ENCODE data around the gene BAG1.

BAG1 gene

GRCh38 chr9:33291901-33292300 is 27.4 kb upstream of the BAG1 start:
- Histone ChIP-seq H3K4me1 (ENCODE audit: insufficient read depth, low read length) (no peaks in the 10 kb centered on the region), H3K9me3 (ENCODE audit: insufficient read depth, low read depth, low read length) (no peaks in the 10 kb centered on the region), H3K27me3 (ENCODE audit: insufficient read depth, low read length) (no peaks in the 10 kb centered on the region), H3K27ac (ENCODE audit: low read length) (no peak overlapping the region), H3K36me3 (ENCODE audit: insufficient read depth, low read depth, low read length) (peaks cover 49% of the 10 kb centered on the region), H3K9ac (ENCODE audit: low read depth, low read length) (no peak overlapping the region), H3K4me3 (ENCODE audit: low read length) (no peak overlapping the region)

- Histone ChIP-seq H3K27ac (ENCODE audit: low read length) (peak overlapping the region; percentile 90), H3K4me1 (ENCODE audit: insufficient read depth, low read length) (no peaks in the 10 kb centered on the region)
Measured at GRCh38 chr9:33291031-33291397, 26.5 kb upstream of the BAG1 start.

GRCh38 chr9:33290247-33291030 is 25.9 kb upstream of the BAG1 start, which contains the start of gene NFX1:
NFX1 (plus strand) TSS chr9:33290516; CDS start chr9:33290573, 57 bp downstream.
- Histone ChIP-seq H3K9ac (ENCODE audit: low read depth, low read length) (peak within 1 kb of the TSS; percentile 99), H3K27ac (ENCODE audit: low read length) (peak within 1 kb of the TSS; percentile 90), H3K9me3 (ENCODE audit: insufficient read depth, low read depth, low read length) (no peaks in the 10 kb centered on the region), H3K4me1 (ENCODE audit: insufficient read depth, low read length) (no peaks in the 10 kb centered on the region), H3K27me3 (ENCODE audit: insufficient read depth, low read length) (no peaks in the 10 kb centered on the region), H3K4me3 (ENCODE audit: low read length) (peak within 1 kb of the TSS; percentile 97), H3K36me3 (ENCODE audit: insufficient read depth, low read depth, low read length) (peaks cover 34% of the 10 kb centered on the region)

More at GRCh38 chr9:33291031-33291397, 26.5 kb upstream of the BAG1 start:
- peak overlapping the region; percentile 97 for H3K4me3 ChIP-seq (ENCODE audit: low read length)
- no peaks in the 10 kb centered on the region for H3K9me3 ChIP-seq (ENCODE audit: insufficient read depth, low read depth, low read length)
- H3K27me3 ChIP-seq (ENCODE audit: insufficient read depth, low read length) = no peaks in the 10 kb centered on the region
- H3K9ac ChIP-seq (ENCODE audit: low read depth, low read length) = peak overlapping the region; percentile 99; the same call in 1 of the 2 replicates
- H3K36me3 ChIP-seq (ENCODE audit: insufficient read depth, low read depth, low read length) = peaks cover 40% of the 10 kb centered on the region

GRCh38 chr9:33289936-33290246 is 25.4 kb upstream of the BAG1 start:
- Histone ChIP-seq H3K4me1 (ENCODE audit: insufficient read depth, low read length) (no peaks in the 10 kb centered on the region), H3K27ac (ENCODE audit: low read length) (peak overlapping the region; percentile 90), H3K9ac (ENCODE audit: low read depth, low read length) (peak overlapping the region; percentile 99), H3K4me3 (ENCODE audit: low read length) (peak overlapping the region; percentile 97), H3K36me3 (ENCODE audit: insufficient read depth, low read depth, low read length) (peaks cover 28% of the 10 kb centered on the region), H3K27me3 (ENCODE audit: insufficient read depth, low read length) (no peaks in the 10 kb centered on the region), H3K9me3 (ENCODE audit: insufficient read depth, low read depth, low read length) (no peaks in the 10 kb centered on the region)

- Histone ChIP-seq H3K27ac (ENCODE audit: low read length) (peak overlapping the region; percentile 90), H3K4me3 (ENCODE audit: low read length) (peak overlapping the region; percentile 97; the same call in 1 of the 2 replicates), H3K4me1 (ENCODE audit: insufficient read depth, low read length) (no peaks in the 10 kb centered on the region), H3K27me3 (ENCODE audit: insufficient read depth, low read length) (no peaks in the 10 kb centered on the region), H3K36me3 (ENCODE audit: insufficient read depth, low read depth, low read length) (peaks cover 25% of the 10 kb centered on the region), H3K9me3 (ENCODE audit: insufficient read depth, low read depth, low read length) (no peaks in the 10 kb centered on the region), H3K9ac (ENCODE audit: low read depth, low read length) (peak overlapping the region; percentile 99; the same call in 1 of the 2 replicates)
Measured at GRCh38 chr9:33289496-33289895, 25.0 kb upstream of the BAG1 start.

- Histone ChIP-seq H3K9me3 (ENCODE audit: insufficient read depth, low read depth, low read length) (no peaks in the 10 kb centered on the region), H3K36me3 (ENCODE audit: insufficient read depth, low read depth, low read length) (peaks cover 19% of the 10 kb centered on the region), H3K4me3 (ENCODE audit: low read length) (no peak overlapping the region), H3K27ac (ENCODE audit: low read length) (peak overlapping the region; percentile 31), H3K27me3 (ENCODE audit: insufficient read depth, low read length) (no peaks in the 10 kb centered on the region), H3K9ac (ENCODE audit: low read depth, low read length) (peak overlapping the region; percentile 99; the same call in 1 of the 2 replicates), H3K4me1 (ENCODE audit: insufficient read depth, low read length) (no peaks in the 10 kb centered on the region)
Measured at GRCh38 chr9:33288828-33289483, 24.4 kb upstream of the BAG1 start.

- Histone ChIP-seq H3K9me3 (ENCODE audit: insufficient read depth, low read depth, low read length) (no peaks in the 10 kb centered on the region), H3K36me3 (ENCODE audit: insufficient read depth, low read depth, low read length) (peaks cover 13% of the 10 kb centered on the region), H3K4me3 (ENCODE audit: low read length) (no peak overlapping the region), H3K27ac (ENCODE audit: low read length) (no peak overlapping the region), H3K27me3 (ENCODE audit: insufficient read depth, low read length) (no peaks in the 10 kb centered on the region), H3K9ac (ENCODE audit: low read depth, low read length) (no peak overlapping the region), H3K4me1 (ENCODE audit: insufficient read depth, low read length) (no peaks in the 10 kb centered on the region)
Measured at GRCh38 chr9:33288235-33288634, 23.7 kb upstream of the BAG1 start.

- Histone ChIP-seq H3K9ac (ENCODE audit: low read depth, low read length) (no peak overlapping the region), H3K36me3 (ENCODE audit: insufficient read depth, low read depth, low read length) (peaks cover 11% of the 10 kb centered on the region; the same call in 1 of the 2 replicates), H3K4me1 (ENCODE audit: insufficient read depth, low read length) (no peaks in the 10 kb centered on the region), H3K4me3 (ENCODE audit: low read length) (no peak overlapping the region), H3K9me3 (ENCODE audit: insufficient read depth, low read depth, low read length) (no peaks in the 10 kb centered on the region), H3K27me3 (ENCODE audit: insufficient read depth, low read length) (no peaks in the 10 kb centered on the region), H3K27ac (ENCODE audit: low read length) (no peak overlapping the region)
Measured at GRCh38 chr9:33287087-33287490, 22.6 kb upstream of the BAG1 start.

- H3K9ac ChIP-seq (ENCODE audit: low read depth, low read length) = no peak overlapping the region
- peaks cover 24% of the 10 kb centered on the region for H3K36me3 ChIP-seq (ENCODE audit: insufficient read depth, low read depth, low read length)
- no peaks in the 10 kb centered on the region for H3K27me3 ChIP-seq (ENCODE audit: insufficient read depth, low read length)
- H3K4me1 ChIP-seq (ENCODE audit: insufficient read depth, low read length) = no peaks in the 10 kb centered on the region
- H3K9me3 ChIP-seq (ENCODE audit: insufficient read depth, low read depth, low read length) = no peaks in the 10 kb centered on the region
- no peak overlapping the region for H3K27ac ChIP-seq (ENCODE audit: low read length)
- H3K4me3 ChIP-seq (ENCODE audit: low read length) = no peak overlapping the region
Measured at GRCh38 chr9:33285502-33285901, 21.0 kb upstream of the BAG1 start.

GRCh38 chr9:33277484-33277883 is 13.0 kb upstream of the BAG1 start:
- peaks cover 88% of the 10 kb centered on the region for H3K36me3 ChIP-seq (ENCODE audit: insufficient read depth, low read depth, low read length)
- H3K4me1 ChIP-seq (ENCODE audit: insufficient read depth, low read length) = no peaks in the 10 kb centered on the region
- no peaks in the 10 kb centered on the region for H3K9me3 ChIP-seq (ENCODE audit: insufficient read depth, low read depth, low read length)
- no peak overlapping the region for H3K27ac ChIP-seq (ENCODE audit: low read length)
- no peak overlapping the region for H3K9ac ChIP-seq (ENCODE audit: low read depth, low read length)
- no peak overlapping the region for H3K4me3 ChIP-seq (ENCODE audit: low read length)
- no peaks in the 10 kb centered on the region for H3K27me3 ChIP-seq (ENCODE audit: insufficient read depth, low read length)

GRCh38 chr9:33273972-33274328 is 9.4 kb upstream of the BAG1 start:
- Histone ChIP-seq H3K4me1 (ENCODE audit: insufficient read depth, low read length) (no peaks in the 10 kb centered on the region), H3K9me3 (ENCODE audit: insufficient read depth, low read depth, low read length) (no peaks in the 10 kb centered on the region), H3K27me3 (ENCODE audit: insufficient read depth, low read length) (no peaks in the 10 kb centered on the region), H3K9ac (ENCODE audit: low read depth, low read length) (no peak overlapping the region), H3K27ac (ENCODE audit: low read length) (no peak overlapping the region), H3K4me3 (ENCODE audit: low read length) (no peak overlapping the region), H3K36me3 (ENCODE audit: insufficient read depth, low read depth, low read length) (peaks cover 85% of the 10 kb centered on the region)
